Measurements from ENCODE around the gene MAP3K12.
"Not testable (repeated sequence)": the region's sequence is repeated elsewhere in the genome, so short reads cannot be mapped to it uniquely, and the experiment has no call there.

MAP3K12 gene, protein sequence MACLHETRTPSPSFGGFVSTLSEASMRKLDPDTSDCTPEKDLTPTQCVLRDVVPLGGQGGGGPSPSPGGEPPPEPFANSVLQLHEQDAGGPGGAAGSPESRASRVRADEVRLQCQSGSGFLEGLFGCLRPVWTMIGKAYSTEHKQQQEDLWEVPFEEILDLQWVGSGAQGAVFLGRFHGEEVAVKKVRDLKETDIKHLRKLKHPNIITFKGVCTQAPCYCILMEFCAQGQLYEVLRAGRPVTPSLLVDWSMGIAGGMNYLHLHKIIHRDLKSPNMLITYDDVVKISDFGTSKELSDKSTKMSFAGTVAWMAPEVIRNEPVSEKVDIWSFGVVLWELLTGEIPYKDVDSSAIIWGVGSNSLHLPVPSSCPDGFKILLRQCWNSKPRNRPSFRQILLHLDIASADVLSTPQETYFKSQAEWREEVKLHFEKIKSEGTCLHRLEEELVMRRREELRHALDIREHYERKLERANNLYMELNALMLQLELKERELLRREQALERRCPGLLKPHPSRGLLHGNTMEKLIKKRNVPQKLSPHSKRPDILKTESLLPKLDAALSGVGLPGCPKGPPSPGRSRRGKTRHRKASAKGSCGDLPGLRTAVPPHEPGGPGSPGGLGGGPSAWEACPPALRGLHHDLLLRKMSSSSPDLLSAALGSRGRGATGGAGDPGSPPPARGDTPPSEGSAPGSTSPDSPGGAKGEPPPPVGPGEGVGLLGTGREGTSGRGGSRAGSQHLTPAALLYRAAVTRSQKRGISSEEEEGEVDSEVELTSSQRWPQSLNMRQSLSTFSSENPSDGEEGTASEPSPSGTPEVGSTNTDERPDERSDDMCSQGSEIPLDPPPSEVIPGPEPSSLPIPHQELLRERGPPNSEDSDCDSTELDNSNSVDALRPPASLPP

DNA sequence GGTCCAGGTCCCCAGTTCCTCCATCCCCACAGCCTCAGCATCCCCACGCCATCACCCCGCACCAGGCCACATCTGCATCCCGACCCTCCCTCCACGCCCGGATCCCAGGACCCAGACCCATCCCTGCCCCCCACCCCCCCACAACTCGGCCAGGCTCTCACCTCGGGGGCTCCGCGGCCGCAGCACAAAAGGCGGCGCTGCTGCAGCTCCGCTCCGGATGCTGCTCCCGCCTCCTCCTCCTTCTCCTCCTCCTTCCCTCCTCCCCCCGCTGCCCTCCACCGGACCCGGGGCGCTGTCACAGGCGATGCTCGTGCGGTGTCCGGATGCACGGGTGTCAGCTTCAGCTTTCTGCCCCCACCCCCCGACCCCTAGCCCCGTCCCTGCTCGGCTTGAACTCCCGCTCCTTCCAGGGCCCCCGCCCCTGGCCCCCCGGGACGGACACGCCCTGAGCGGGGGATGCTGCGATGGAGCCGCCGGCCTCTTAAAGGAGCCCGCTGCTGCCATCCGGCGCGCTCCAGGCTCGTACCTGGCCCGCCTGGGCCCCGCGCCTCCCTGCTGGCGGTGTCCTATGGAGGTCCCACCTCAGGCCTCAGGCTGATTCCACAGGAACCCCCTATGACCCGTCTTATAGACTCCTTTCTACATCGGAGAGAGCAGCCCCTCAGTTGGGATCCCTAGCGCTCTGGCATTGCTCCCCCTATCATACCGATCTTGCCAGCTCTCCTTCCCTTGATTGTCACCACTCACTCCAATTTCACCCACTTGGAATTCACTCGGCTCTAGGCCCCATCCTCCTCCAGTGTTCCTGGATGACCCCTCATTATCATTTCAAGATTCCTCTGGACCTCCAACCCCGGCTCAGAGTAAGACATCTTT is at the start of gene MAP3K12:
MAP3K12 (minus strand) TSS at position 193 of the 876 bp plus-strand sequence. CDS start 12,067 bp downstream, outside the sequence.
- no peak for DNase-seq

DNA sequence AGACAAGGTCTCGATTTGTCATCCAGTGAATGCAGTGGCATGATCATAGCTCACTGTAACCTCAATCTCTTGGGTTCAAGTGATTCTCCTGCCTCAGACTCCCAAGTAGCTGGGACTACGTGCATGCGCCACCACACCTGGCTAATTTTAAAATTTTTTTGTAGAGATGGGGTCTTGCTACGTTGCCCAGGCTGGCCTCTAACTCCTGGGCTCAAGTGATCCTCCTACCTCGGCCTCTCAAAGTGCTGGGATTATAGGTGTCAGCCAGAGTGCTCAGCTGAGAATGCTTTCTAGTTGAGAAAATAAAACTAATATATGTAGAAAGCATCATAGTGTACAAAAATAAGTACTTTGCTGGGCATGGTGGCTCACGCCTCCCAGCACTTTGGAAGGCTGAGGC is 49.1 kb upstream of the MAP3K12 start:
- DNase-seq: not testable (repeated sequence)

DNA sequence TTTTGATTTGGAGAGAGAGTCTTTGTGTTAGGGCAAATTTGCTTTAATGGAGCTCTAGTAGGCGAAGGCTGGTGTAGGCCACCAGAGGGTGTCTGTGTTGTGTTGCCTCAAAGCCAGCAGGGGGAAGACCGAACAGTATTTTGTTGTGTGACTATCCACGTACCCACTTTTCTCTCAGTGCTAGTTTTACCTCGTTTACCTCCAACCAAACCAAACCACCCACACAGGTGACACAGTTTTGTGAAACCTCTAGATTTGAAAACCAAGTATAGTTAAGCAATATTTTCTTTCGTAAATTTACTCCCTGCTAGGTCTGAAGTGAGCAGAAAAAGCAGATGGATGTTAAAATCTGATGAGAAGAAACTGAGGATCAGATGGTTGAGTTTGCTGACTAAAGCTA is 44.3 kb upstream of the MAP3K12 start:
- DNase-seq: no peak

GRCh38 chr12:53539526-53539925 is 40.3 kb upstream of the MAP3K12 start:
- no peak for DNase-seq

DNA sequence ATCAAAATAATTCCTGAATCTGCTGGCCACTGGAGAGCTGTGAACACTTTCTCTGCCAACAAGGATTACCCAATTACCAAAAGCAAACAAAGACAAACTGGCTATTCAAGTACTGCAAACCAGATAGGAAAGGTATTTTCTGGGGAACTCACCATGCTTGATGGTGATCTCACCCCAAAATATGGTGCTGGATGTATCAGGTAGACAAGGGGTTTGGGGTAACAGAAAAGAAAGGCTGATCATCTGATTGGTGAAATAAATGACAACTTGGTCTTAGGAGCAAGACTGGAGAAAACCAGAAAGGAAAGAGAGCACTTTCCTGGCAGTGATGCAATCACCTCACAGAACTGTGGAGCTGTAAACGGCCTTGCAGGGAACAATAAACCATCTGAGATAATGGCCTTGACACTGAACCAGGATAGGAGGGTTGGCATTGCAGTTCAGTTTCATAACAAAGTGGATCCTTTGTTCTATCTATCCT is 39.0 kb upstream of the MAP3K12 start:
- peak; percentile 19 for DNase-seq

DNA sequence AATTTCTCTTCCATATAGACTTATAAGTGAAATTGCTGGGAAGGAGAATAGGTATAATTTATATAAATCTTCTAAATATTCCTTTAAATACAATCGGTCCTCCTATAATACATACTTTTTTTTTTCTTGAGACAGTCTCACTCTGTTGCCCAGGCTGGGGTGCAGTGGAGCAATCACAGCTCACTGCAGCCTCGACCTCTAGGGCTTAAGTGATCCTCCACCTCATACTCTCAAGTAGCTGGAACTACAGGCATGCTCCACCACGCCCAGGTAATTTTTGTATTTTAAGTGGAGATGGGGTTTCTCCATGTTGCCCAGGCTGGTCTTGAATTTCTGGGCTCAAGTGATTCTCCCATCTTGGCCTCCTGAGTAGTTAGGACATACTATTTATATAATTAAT is 37.7 kb upstream of the MAP3K12 start:
- no peak for DNase-seq

DNA sequence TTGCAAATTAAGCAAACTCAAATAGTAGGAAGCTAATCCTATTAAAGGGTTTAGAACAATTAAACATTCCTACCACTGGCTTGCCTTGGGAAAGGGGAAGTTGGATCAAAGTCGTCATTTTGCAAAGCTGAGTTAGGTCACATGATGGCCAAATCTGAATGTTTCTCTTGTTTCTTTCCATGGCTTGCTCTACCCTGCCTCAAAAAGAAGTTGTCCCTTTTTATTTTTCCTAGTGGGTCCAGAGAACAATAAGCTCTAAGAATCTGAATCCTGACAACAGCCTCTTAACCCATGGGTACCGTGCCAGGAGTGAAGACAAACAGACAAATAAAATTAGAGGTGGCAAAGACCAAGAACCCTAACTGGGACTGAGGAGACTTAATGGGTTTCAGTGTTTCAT is 34.2 kb upstream of the MAP3K12 start:
- no peak for DNase-seq

DNA sequence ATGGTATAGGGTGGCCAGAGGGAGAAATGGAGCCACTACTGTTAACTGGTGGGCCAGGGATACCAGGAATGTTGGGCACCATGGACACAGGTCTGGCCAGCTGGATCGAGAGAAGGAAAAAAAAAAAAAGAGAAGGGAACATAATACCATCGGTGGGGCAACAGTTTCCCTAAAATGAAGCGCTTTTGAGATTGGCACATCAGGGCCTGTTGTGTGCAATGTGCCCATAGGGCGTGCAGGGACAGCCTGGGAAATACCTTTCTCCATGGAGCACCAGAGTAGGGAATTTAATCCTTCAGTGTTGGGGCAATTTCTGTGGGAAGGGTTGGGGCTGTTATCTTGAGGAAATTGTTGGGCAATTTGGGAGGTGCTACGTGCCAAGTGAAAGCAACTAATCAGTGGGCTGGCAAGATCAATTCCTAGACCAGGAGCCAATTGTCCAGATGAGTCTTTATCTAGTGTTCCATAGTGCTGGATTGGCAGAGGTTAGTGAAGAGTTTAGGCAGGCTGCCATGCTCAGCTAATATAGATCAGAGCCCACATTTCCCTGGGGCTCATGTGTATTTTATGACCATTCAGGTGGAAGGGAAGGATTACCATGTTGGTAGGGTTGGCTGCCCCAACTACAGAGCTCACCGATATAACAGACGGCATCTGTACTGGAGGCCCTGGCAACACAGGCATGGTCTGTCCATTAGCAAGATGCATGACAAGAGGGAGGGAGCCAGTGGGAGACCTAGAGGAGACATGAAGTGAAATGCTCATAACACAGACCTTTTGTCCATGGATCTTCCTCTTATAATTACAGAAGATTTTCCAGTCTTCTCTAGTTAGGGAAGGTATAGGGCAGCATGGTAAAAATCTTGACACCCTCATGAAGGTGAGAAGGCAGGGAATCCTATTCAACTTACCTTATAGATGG is 33.5 kb upstream of the MAP3K12 start:
- DNase-seq: no peak

DNA sequence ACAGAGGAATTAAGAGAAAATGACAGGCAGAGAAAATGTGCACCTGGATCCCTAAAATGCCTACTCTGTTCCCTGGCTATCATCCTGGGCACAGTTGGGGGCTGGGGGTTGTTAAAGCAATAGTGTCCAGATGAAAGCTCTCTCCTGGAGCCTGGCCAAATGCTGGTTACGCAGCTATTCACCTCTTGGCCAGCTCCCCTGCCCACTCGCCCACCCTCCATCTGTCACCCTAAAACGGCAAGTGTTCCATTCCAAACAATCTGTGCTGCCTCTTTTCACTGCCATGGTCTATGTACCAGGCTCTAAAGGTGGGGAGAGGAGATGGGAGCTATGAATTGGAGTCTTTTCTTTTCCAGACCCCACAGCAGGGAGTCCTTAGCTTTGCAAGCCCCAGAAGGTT is 32.8 kb upstream of the MAP3K12 start:
- DNase-seq: no peak

DNA sequence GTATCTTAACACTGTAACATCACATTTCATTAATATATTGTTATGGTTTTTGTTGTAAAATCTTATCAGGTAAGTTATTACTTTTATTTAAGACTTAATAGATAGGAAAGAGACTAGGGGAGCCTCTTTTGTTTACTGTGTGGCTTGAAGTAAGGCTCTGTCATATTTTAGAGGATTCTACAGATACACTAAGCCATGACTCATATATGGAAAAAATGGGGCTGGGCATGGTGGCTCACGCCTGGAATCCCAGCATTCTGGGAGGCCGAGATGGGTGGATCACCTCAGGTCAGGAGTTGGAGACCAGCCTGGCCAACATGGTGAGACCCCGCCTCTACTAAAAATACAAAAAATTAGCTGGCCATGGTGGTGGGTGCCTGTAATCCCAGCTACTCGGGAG is 31.7 kb upstream of the MAP3K12 start:
- DNase-seq: no peak

DNA sequence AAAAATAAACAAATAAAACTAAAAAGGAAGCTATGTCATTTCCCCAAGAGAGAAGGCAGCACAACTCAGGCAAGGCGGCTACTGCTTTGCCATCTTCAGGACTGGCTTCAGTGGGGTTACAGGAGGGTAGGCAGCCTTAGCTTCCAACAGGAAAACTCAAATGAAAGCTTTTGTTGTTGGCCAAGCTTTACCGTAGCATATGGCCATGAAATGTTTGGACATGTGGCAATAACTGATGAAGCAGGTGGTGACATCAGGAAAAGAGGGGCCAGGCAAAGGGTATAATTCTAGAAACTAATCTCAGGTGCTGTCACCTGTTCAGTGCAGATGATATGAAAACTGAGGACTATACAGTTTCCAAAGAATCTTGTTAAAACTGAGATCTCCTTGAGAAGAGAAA is 30.8 kb upstream of the MAP3K12 start:
- no peak for DNase-seq

- DNase-seq: no peak
These were observed 25.2 kb upstream of the MAP3K12 start for GRCh38 chr12:53524476-53524875.

- DNase-seq: no peak
These were observed 23.9 kb upstream of the MAP3K12 start for GRCh38 chr12:53523131-53523530.

DNA sequence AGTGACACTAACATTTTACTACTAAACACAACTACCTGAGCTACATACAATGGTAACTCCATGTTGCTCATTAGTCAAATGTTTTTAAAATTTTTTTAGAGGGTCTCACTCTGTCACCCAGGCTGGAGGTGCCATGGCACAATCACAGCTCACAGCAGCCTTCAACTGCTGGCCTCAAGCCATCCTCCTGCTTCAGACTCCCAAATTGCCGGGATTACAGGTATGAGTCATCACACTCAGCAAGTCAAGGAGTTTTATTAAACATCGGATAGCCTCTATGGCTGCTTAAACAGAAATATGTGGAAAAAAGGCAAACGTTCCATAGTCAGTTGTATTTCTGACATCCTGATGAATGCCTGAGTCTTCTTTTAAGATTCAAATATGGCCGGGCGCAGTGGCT is 19.1 kb upstream of the MAP3K12 start:
- no peak for DNase-seq

GRCh38 chr12:53516758-53517455 is 17.6 kb upstream of the MAP3K12 start:
- DNase-seq: no peak

GRCh38 chr12:53515291-53515680 is 16.0 kb upstream of the MAP3K12 start:
- no peak for DNase-seq

GRCh38 chr12:53514628-53515290 is 15.5 kb upstream of the MAP3K12 start:
- no peak for DNase-seq

GRCh38 chr12:53513712-53514410 is 14.6 kb upstream of the MAP3K12 start:
- no peak for DNase-seq

DNA sequence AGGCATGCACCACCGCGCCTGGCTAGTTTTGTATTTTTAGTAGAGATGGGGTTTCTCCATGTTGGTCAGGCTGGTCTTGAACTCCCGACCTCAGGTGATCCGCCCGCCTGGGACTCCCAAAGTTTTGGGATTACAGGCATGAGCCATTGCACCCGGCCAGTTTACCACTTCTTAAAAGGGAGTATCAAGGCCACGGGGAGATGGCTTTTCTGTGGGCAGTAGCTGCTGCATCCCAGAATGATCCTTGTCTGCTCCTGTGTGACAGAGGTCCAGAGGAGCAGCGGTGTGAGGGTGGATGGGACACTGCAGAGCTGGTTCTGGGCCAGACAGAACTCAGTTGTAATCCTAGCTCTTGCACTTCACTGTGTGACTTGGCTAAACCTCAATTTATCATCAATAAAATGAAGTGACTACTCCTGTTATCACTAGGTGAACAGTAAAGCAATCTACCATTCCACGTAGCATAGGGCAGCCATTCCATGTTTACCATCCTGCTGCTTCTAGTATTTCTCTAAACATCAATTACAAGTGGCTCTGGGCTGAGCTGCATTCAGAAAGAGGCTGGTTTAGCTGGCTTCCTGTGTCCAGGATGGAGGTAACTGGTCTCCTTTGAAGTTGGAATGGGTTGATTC is 11.0 kb upstream of the MAP3K12 start:
- no peak for DNase-seq

Measured in NCI-H1105 (cell line).